GM19193 (cell line): ENCODE measurements around the gene AKIRIN1.

Experiments used
- POLR2A ChIP-seq: IDR thresholded peaks from 4 replicates; pipeline ENCODE4 v1.6.1; 2011; ENCODE audit not compliant: insufficient read depth, insufficient read length; ENCODE audit errors: extremely low read depth

Gene AKIRIN1

GRCh38 chr1:39026866-39027507 lies 35.9 kb downstream of the AKIRIN1 start:
- TF ChIP-seq POLR2A: no peak

DNA sequence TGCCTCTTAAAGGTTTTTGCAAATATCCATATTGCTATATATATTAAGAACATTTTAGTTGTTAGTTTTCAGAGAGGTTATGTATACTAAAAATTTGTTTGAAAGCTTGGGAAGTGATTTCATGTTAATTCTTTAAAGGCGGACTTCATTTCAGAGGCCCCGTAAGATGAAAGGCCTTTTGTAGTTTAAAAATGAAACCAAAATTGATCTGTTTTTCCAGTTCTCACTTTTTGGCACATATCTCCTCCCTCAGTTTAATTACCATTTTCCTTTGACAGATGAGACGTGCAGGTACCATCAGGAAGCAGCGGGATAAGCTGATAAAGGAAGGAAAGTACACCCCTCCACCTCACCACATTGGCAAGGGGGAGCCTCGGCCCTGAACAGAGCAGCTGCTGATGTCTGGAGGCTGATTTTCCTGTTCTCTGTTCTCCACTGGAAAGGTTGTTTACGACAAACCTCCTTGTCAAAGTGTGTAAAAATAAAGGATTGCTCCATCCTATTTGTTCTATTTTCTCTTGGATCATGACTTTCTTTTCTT lies 43.1 kb downstream of the AKIRIN1 start:
- no peak for TF ChIP-seq POLR2A

DNA sequence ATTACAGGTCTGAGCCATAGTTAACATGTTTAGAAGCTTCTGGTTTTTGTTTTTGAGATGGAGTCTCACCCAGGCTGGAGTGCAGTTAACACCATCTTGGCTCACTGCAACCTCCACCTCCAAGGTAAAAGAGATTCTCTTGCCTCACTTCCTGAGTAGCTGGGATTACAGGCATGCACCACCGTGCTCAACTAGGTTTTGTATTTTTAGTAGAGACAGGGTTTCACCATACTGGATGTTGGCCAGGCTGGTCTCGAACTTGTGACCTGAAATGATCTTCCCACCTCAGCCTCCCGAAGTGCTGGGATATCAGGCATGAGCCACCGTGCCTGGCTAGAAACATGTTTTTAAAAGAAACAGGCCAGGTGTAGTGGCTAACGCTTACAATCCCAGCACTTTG lies 45.6 kb downstream of the AKIRIN1 start:
- no peak for TF ChIP-seq POLR2A

DNA sequence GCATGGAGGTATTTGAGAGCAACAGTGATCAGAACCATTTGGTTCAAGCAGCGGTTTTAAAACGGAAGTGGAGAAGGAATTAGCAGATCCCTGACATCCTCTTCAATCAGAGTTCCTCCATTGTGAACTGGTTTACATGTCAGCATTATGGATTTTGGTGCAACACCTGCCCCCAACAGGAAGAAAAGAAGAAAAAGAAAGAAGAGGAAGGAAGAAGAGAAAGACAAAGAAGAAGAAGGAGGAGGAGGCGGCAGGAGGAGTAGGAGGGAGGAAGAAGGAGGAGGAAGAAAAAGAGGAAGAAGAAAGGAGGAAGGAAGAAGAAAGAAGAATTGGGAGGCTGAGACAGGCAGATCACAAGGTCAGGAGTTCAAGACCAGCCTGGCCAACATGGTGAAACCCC lies 52.4 kb downstream of the AKIRIN1 start:
- no peak for TF ChIP-seq POLR2A

DNA sequence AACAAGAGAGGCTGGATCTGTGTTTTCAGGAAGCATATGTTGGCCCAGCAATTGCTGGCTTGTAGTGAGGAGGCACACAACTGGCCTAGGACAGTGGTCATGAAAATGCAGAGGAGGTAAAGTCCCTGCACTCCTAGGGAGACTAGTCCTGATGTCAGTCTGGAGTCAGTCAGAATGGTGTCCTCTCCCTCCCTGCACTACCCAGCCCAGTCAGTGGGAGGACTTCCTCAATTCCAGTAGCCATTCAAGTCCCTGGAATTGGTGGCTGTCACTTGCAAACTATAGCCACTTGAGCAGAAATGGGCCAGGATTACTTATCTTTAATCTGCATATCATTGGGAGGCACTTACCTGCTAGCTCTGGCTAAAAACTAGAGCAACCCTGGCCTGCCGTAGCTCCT lies 53.7 kb downstream of the AKIRIN1 start:
- no peak for TF ChIP-seq POLR2A

DNA sequence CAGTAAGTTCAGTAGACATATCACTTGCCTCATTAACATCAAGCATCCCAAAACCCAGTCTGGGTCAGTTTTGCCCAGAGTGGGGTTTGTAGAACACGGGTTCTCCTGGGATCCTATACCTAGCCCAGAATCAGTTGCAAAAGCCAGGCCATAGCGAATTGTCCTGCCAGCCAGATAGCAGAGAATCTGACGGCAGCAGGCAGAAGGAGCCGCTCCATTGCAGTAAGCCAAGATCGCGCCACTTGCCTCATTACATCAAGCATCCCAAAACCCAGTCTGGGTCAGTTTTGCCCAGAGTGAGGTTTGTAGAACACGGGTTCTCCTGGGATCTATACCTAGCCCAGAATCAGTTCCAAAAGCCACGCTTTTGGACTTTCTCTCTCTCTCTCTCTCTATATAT lies 54.2 kb downstream of the AKIRIN1 start:
- no peak for TF ChIP-seq POLR2A

- TF ChIP-seq POLR2A: no peak
Measured at GRCh38 chr1:39046613-39047210, 55.6 kb downstream of the AKIRIN1 start.

- TF ChIP-seq POLR2A: no peak
Measured at GRCh38 chr1:39047374-39048229, 56.5 kb downstream of the AKIRIN1 start.

DNA sequence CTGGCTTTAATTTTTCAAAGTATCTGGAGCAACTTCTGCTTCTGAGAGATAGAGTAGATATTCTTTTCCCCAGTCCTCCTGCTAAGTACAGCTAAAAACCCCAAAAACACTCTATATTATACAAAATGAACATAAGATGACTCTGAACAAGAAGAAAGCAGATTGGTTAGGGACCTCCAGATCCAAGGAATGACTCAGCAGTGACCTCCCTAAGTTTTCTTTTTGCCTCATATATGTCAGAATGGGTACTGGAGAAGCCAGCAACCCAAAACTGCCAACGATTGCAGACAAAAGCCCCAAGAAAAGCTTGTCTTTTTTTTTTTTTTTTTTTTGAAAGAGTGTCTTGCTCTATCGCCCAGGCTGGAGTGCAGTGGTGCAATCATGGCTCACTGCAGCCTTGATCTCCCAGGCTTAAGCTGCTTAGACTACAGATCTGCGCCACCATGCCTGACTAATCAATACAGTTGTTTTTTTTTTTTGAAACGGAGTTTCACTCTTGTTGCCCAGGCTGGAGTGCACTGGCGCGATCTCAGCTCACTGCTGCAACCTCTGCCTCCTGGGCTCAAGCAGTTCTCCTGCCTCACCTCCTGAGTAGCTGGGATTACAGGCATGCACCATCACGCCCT lies 57.8 kb downstream of the AKIRIN1 start:
- no peak for TF ChIP-seq POLR2A

DNA sequence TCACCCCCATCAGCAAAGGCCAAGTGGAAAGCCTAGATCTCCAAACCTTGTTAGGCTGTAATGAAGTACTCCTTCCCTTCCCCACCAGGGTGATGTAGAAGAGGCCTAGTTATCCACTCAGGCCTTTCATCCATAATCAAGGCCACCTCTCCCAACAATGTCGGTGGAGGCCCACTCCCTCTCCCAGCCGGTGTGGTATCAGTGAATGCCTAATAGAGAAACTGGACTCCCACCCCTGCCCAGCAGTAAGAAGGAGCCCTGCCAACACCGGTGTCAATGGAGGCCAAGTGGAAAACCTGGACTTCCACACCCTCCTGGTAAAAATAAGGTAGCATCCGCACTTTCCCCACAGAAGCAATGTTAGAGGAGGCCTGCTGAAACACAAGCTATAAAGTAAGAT lies 58.9 kb downstream of the AKIRIN1 start:
- TF ChIP-seq POLR2A: no peak

DNA sequence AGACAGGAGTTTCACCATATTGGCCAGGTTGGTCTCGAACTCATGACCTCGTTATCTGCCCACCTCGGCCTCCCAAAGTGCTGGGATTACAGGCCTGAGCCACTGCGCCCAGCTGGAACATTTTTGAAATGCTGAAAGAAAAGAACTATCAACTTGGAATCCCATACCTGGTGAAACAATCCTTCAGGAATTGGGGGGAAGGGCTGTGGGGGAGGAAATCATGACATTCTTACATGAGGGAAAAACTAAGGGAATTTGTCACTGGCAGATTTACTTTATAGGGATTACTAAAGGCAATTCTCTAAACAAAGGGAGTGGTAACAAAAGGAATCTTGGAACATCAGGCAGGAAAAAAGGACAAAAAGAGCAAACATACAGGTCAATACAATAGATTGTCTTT lies 60.9 kb downstream of the AKIRIN1 start:
- no peak for TF ChIP-seq POLR2A
